HG02571 (cell line): Measurements from ENCODE around the gene ADRB1.

Experiments
- ATAC-seq: cut with Tn5 transposase; IDR thresholded peaks from one replicate; pipeline ENCODE4 v1.9.1; 2021; ENCODE audit warnings: mild to moderate bottlenecking, moderate library complexity; ENCODE audit not compliant: unreplicated experiment

The ADRB1 gene

GRCh38 chr10:114084215-114084614 is 40.5 kb downstream of the ADRB1 start:
- ATAC-seq: no peak

GRCh38 chr10:114087255-114087654 is 43.6 kb downstream of the ADRB1 start:
- no peak for ATAC-seq

GRCh38 chr10:114087655-114088054 is 44.0 kb downstream of the ADRB1 start:
- ATAC-seq: no peak

GRCh38 chr10:114094795-114095194 is 51.1 kb downstream of the ADRB1 start:
- ATAC-seq: no peak

- ATAC-seq: no peak
Observed at GRCh38 chr10:114095559-114096337, 52.1 kb downstream of the ADRB1 start.
